Measurements from ENCODE around the gene RNU1-3.

RNU1-3 gene

DNA sequence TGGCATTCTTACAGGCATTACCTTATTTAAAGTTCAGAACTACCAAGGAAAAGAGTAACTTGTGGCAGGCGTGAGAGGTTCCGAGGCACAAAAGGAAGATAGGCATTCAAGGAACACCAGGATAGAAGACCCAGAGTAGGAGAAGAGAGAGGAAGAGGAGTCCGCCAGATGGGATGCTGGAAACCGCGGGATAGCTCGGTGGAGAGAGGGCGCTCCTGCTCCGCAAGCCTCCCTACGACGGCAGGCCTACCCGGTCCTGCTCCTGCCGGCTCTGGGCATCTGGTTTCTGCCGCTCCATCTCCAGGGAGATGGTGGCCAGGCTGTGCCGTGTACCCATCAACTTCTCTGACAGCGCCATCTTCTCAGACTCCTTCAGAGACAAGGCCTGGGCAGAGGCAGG lies 48.0 kb downstream of the RNU1-3 start:
- TF ChIP-seq POLR2AphosphoS5 (IDR thresholded peaks at IDR 0.05; ENCODE audit: low read depth) = no peak
- TF ChIP-seq, protein P1, sequence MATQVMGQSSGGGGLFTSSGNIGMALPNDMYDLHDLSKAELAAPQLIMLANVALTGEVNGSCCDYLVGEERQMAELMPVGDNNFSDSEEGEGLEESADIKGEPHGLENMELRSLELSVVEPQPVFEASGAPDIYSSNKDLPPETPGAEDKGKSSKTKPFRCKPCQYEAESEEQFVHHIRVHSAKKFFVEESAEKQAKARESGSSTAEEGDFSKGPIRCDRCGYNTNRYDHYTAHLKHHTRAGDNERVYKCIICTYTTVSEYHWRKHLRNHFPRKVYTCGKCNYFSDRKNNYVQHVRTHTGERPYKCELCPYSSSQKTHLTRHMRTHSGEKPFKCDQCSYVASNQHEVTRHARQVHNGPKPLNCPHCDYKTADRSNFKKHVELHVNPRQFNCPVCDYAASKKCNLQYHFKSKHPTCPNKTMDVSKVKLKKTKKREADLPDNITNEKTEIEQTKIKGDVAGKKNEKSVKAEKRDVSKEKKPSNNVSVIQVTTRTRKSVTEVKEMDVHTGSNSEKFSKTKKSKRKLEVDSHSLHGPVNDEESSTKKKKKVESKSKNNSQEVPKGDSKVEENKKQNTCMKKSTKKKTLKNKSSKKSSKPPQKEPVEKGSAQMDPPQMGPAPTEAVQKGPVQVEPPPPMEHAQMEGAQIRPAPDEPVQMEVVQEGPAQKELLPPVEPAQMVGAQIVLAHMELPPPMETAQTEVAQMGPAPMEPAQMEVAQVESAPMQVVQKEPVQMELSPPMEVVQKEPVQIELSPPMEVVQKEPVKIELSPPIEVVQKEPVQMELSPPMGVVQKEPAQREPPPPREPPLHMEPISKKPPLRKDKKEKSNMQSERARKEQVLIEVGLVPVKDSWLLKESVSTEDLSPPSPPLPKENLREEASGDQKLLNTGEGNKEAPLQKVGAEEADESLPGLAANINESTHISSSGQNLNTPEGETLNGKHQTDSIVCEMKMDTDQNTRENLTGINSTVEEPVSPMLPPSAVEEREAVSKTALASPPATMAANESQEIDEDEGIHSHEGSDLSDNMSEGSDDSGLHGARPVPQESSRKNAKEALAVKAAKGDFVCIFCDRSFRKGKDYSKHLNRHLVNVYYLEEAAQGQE (IDR thresholded peaks at IDR 0.05; ENCODE audit: insufficient replicate concordance, low read depth) = no peak
- TF ChIP-seq, protein P2, sequence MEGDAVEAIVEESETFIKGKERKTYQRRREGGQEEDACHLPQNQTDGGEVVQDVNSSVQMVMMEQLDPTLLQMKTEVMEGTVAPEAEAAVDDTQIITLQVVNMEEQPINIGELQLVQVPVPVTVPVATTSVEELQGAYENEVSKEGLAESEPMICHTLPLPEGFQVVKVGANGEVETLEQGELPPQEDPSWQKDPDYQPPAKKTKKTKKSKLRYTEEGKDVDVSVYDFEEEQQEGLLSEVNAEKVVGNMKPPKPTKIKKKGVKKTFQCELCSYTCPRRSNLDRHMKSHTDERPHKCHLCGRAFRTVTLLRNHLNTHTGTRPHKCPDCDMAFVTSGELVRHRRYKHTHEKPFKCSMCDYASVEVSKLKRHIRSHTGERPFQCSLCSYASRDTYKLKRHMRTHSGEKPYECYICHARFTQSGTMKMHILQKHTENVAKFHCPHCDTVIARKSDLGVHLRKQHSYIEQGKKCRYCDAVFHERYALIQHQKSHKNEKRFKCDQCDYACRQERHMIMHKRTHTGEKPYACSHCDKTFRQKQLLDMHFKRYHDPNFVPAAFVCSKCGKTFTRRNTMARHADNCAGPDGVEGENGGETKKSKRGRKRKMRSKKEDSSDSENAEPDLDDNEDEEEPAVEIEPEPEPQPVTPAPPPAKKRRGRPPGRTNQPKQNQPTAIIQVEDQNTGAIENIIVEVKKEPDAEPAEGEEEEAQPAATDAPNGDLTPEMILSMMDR (IDR thresholded peaks at IDR 0.05; ENCODE audit: insufficient read depth, low read length) = no peak
- no peak for TF ChIP-seq SPI1 (IDR thresholded peaks at IDR 0.05; ENCODE audit: borderline replicate concordance, low read depth)
- TF ChIP-seq GABPA (IDR thresholded peaks at IDR 0.05; ENCODE audit: low read depth) = no peak
- H3K27me3 ChIP-seq (ENCODE audit: insufficient read depth, poor library complexity, severe bottlenecking) = peaks cover 7% of the 10 kb centered on the region

DNA sequence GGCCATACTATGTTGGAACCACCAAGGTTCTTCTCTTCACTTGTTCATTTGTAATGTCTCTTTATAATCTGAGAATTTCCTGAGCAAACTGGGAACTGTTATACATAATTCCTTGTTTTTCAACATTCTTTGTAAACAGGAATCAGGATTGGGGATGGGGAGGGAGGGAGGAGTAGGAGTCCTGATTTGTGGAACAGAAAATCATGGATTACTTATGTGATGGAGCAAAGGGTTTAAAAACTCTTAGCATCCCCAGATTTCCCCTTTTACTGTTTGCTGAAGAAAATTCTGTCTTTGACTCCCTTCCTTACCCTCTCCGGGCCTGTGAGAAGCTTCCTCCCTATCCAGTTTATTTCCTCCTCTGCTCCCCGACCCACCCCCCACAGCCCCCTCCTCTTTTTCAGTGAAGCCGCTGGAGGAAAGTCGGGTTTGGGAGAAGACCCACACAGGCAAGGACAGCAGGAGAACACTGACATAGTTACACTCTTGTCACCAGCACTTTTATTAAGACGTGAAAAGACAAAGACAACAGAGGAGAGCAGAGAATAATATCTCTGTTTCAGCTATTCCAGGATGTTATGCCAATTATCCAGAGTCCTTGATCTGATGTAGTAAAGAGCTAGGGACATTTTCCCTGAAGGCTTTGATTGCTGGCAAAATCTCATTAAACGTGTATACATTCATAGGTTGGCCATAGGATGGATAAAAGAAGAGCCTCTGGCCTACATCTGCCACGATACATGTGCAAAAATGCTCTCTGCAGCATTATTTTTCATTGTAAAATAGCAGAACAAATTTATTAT lies 48.8 kb downstream of the RNU1-3 start:
- no peak overlapping the region for H3K4me3 ChIP-seq (replicated peaks; ENCODE audit: insufficient read depth, low read length)
- peaks cover 7% of the 10 kb centered on the region for H3K27me3 ChIP-seq (ENCODE audit: insufficient read depth, poor library complexity, severe bottlenecking)
- TF ChIP-seq, protein P1 (IDR thresholded peaks at IDR 0.05; ENCODE audit: insufficient replicate concordance, low read depth) = no peak
- TF ChIP-seq SPI1 (IDR thresholded peaks at IDR 0.05; ENCODE audit: borderline replicate concordance, low read depth) (no peak), GABPA (IDR thresholded peaks at IDR 0.05; ENCODE audit: low read depth) (no peak), POLR2AphosphoS5 (IDR thresholded peaks at IDR 0.05; ENCODE audit: low read depth) (no peak)
- TF ChIP-seq, protein P2 (IDR thresholded peaks at IDR 0.05; ENCODE audit: insufficient read depth, low read length) = no peak
- DNase-seq (ENCODE audit: low read depth in 1 of 2, low spot score in 1 of 2) = no peak
- no peak overlapping the region for H3K27ac ChIP-seq (replicated peaks)

More for the DNA sequence above, 48.0 kb downstream of the RNU1-3 start:
- no peak for DNase-seq (ENCODE audit: low read depth in 1 of 2, low spot score in 1 of 2)
- Histone ChIP-seq H3K4me3 (replicated peaks; ENCODE audit: insufficient read depth, low read length) (no peak overlapping the region), H3K27ac (replicated peaks) (no peak overlapping the region)

DNA sequence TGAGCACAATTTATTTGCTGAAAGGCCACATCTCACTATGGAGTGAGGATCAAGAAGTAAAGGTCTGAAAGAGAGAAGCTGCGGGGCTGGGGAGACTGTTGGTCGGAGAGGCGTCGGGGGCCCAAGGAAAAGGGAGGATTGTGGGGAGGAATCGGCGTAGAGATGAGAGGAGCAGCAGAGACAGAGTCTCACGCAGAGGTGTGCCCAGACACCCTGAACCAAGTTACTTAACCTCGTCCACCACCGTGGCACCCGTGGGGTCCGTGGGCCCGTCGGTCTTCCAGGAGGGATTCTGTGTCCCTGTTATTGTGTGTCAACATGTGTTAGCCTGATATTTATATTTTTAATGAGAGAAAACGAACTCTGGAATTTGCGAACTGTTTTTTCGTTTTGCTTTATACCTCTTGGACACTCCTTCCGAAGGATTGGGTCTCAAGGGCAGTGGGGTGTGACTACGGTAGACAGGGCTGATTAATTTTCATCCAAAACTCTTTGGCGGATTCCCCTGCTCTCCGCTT lies 49.6 kb downstream of the RNU1-3 start:
- no peak overlapping the region for H3K27ac ChIP-seq (replicated peaks)
- DNase-seq (ENCODE audit: low read depth in 1 of 2, low spot score in 1 of 2) = no peak
- TF ChIP-seq, protein P2 (IDR thresholded peaks at IDR 0.05; ENCODE audit: insufficient read depth, low read length) = no peak
- TF ChIP-seq GABPA (IDR thresholded peaks at IDR 0.05; ENCODE audit: low read depth) (no peak), POLR2AphosphoS5 (IDR thresholded peaks at IDR 0.05; ENCODE audit: low read depth) (no peak), SPI1 (IDR thresholded peaks at IDR 0.05; ENCODE audit: borderline replicate concordance, low read depth) (no peak)
- TF ChIP-seq, protein P1 (IDR thresholded peaks at IDR 0.05; ENCODE audit: insufficient replicate concordance, low read depth) = no peak
- peaks cover 12% of the 10 kb centered on the region for H3K27me3 ChIP-seq (ENCODE audit: insufficient read depth, poor library complexity, severe bottlenecking)
- no peak overlapping the region for H3K4me3 ChIP-seq (replicated peaks; ENCODE audit: insufficient read depth, low read length)
